ENCODE measurements around the gene BMP15. TPM values are rescaled to one million over a fixed set of nuclear protein-coding genes. Genes with fewer than 3 reads are reported as not detected.

Gene BMP15
- total RNA-seq (ENCODE audit: low replicate concordance) = not detected in 2 replicates

GRCh38 chrX:50910685-50911176, at the start of gene BMP15:
Gene BMP15 (plus strand): TSS chrX:50910735. CDS start chrX:50910784, 49 bp downstream.

Other genes with a start within 250 kb of the BMP15 start
- 0.70 and 2.6 TPM in 2 replicates for gene SHROOM4, start 96.5 kb upstream of the BMP15 start, total RNA-seq (ENCODE audit: low replicate concordance)